OCI-LY3 (cell line): ENCODE results near the gene RAB23.

Source experiments
- H2AFZ ChIP-seq: fragments of 200-600, 300-600 bp; shearing (Covaris generic); 2 replicates; pipeline ENCODE4 v1.6.0; 2014; ENCODE audit warnings: antibody characterized with exemption, low read depth, low read length
- H3K27ac ChIP-seq: fragments of 200-600, 300-600 bp; sonication (generic); 2 replicates; pipeline ENCODE4 v1.5.1; 2014; ENCODE audit warnings: mild to moderate bottlenecking, low read length, moderate library complexity, mixed read lengths
- H3K27me3 ChIP-seq: fragments of 200-600, 300-600 bp; sonication (generic); 2 replicates; pipeline ENCODE4 v1.6.1; 2014; ENCODE audit warnings: low read depth, low read length, mixed read lengths
- H3K36me3 ChIP-seq: fragments of 200-600, 300-600 bp; sonication (generic); replicated peaks from 2 replicates; pipeline ENCODE3; 2014; ENCODE audit warnings: low read depth, low read length, mixed read lengths
- H3K4me1 ChIP-seq: fragments of 300-600, 200-600 bp; sonication (generic); 2 replicates; pipeline ENCODE4 v1.6.1; 2014; ENCODE audit warnings: low read length, mixed read lengths
- H3K4me2 ChIP-seq: fragments of 200-600, 300-600 bp; sonication (generic); 2 replicates; pipeline ENCODE4 v1.6.1; 2014; ENCODE audit warnings: low read length, mixed read lengths
- H3K4me3 ChIP-seq: fragments of 300-600, 200-600 bp; sonication (generic); 2 replicates; pipeline ENCODE4 v1.5.1; 2014; ENCODE audit warnings: antibody characterized with exemption, mild to moderate bottlenecking, low read length, moderate library complexity
- H3K79me2 ChIP-seq: fragments of 300-600, 200-600 bp; shearing (Covaris generic); 2 replicates; pipeline ENCODE4 v1.6.1; 2014; ENCODE audit warnings: mild to moderate bottlenecking, low read length, mixed read lengths
- H3K9ac ChIP-seq: fragments of 300-600, 200-600 bp; shearing (Covaris generic); 2 replicates; pipeline ENCODE4 v1.6.0; 2014; ENCODE audit warnings: mild to moderate bottlenecking, low read length, moderate library complexity
- H3K9me3 ChIP-seq: fragments of 200-600, 300-600 bp; shearing (Covaris generic); 2 replicates; pipeline ENCODE4 v1.6.1; 2014; ENCODE audit warnings: low read length, mixed read lengths; ENCODE audit not compliant: insufficient read depth
- H4K20me1 ChIP-seq: fragments of 200-600, 300-600 bp; sonication (generic); 2 replicates; pipeline ENCODE4 v1.6.1; 2016; ENCODE audit warnings: low read length, mixed read lengths; ENCODE audit not compliant: insufficient read depth
- EZH2phosphoT487 ChIP-seq: fragments of 200-600 bp; shearing (Covaris generic); IDR thresholded peaks from 2 replicates; pipeline ENCODE4 v1.6.1; 2018; ENCODE audit warnings: antibody characterized with exemption, mixed run types, low read depth
- TF ChIP-seq, protein P1 (sequence below): fragments of 200-600, 300-600 bp; sonication (generic); IDR thresholded peaks from 2 replicates; pipeline ENCODE4 v1.5.1; 2014; ENCODE audit warnings: antibody characterized with exemption, low read length, low read depth

RAB23 gene

DNA sequence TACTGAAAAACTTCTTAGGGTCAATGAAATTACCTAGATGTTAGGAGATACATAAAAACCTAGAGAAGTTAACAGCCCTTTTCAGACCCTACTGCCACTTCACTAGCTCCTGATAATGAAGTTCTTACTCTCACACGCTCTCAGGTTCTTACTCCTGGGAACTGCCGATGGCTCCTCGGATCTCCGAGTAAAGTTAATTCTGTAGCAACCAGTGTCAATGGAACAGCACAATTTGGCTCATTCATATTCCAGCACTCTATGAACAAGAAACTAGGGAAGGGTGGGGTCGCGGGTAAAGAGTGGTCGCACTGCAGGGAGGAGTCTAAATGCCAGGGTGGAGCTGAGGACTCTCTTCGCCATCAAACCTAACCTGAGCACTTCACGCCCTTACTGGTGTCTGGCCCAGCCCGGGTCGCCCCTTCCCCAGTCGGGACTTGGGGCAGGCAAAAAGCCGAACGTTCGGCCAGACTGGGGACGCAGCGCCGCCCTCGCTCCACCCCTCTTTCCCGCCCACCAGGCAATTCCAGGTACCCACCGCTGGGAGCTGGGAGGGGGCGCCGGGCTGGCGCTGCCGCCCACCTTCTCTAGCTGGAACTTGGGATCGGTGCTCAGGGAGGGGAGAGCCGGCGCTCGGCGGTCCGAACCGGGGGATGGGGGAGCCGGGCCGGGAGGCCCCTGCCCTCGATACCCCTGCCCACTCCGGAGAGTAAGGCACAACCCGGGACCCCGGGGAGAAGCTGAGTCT lies 744 bp downstream of the RAB23 start:
- no peaks in the 10 kb centered on the region for H3K27me3 ChIP-seq
- peaks cover 23% of the 10 kb centered on the region for H3K4me1 ChIP-seq
- H2AFZ ChIP-seq, result peak overlapping the region; percentile 100
- peak overlapping the region; percentile 50 for H3K27ac ChIP-seq
- peak overlapping the region; percentile 90 for H3K4me2 ChIP-seq
- H4K20me1 ChIP-seq, result no peaks in the 10 kb centered on the region
- H3K9me3 ChIP-seq, result no peaks in the 10 kb centered on the region
- no peak for TF ChIP-seq EZH2phosphoT487
- TF ChIP-seq, protein P1, sequence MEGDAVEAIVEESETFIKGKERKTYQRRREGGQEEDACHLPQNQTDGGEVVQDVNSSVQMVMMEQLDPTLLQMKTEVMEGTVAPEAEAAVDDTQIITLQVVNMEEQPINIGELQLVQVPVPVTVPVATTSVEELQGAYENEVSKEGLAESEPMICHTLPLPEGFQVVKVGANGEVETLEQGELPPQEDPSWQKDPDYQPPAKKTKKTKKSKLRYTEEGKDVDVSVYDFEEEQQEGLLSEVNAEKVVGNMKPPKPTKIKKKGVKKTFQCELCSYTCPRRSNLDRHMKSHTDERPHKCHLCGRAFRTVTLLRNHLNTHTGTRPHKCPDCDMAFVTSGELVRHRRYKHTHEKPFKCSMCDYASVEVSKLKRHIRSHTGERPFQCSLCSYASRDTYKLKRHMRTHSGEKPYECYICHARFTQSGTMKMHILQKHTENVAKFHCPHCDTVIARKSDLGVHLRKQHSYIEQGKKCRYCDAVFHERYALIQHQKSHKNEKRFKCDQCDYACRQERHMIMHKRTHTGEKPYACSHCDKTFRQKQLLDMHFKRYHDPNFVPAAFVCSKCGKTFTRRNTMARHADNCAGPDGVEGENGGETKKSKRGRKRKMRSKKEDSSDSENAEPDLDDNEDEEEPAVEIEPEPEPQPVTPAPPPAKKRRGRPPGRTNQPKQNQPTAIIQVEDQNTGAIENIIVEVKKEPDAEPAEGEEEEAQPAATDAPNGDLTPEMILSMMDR, result peak; percentile 40
- H3K79me2 ChIP-seq, result peaks cover 52% of the 10 kb centered on the region
- peak overlapping the region; percentile 94 for H3K4me3 ChIP-seq
- H3K9ac ChIP-seq, result peak overlapping the region; percentile 91
- H3K36me3 ChIP-seq, result peaks cover 4% of the 10 kb centered on the region

DNA sequence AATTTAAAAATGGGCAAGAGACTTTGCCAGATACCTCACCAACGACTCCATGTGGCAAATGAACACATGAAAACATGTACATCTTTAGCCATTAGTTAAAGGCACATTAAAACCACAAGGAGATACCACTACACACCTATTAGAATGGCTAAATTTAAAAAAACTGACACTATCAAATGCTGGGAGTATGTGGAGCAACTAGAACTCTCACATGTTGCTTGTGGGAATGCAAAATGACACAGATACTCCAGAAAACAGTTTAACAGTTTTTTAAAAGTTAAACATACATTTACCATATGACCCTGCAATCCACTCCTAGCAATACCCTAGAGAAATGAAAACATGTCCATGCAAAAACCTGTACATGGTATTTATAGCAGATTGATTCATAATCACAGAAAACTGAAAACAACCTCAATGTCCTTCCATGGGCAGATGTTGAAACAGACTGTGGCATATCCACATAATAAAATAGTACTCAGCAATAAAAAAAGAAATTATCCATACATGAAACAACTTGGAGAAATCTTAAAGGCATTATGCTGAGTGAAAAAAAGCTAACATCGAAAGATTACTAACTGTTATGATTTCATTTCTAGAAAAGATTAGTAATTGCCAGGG lies 1.9 kb downstream of the RAB23 start:
- H3K4me1 ChIP-seq, result peaks cover 23% of the 10 kb centered on the region
- H3K27ac ChIP-seq, result no peak overlapping the region
- H3K27me3 ChIP-seq, result no peaks in the 10 kb centered on the region
- H2AFZ ChIP-seq, result no peak overlapping the region
- no peak overlapping the region for H3K4me2 ChIP-seq
- peaks cover 64% of the 10 kb centered on the region for H3K79me2 ChIP-seq
- H3K9me3 ChIP-seq, result peaks cover 3% of the 10 kb centered on the region; the same call in 1 of the 2 replicates
- 0 out of 2 replicates have a peak, but pooled peaks cover 3% of the 10 kb centered on the region for H4K20me1 ChIP-seq
- H3K36me3 ChIP-seq, result peaks cover 4% of the 10 kb centered on the region
- no peak overlapping the region for H3K9ac ChIP-seq
- TF ChIP-seq, protein P1, result no peak
- TF ChIP-seq EZH2phosphoT487, result no peak
- no peak overlapping the region for H3K4me3 ChIP-seq

DNA sequence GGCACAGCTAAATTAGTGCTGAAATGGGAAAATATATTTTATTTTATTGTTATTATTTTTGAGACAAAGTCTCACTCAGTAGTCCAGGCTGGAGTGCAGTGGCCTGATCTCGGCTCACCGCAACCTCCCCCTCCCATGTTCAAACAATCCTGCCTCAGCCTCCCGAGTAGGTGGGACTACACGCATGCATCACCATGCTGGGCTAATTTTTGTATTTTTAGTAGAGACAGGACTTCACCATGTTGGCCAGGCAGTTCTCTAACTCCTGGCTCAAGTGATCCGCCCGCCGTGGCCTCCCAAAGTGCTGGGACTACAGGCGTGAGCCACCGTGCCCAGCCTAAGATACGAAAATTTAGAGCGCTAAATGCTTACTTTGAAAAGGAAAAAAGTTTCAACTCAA lies 4.8 kb downstream of the RAB23 start:
- H2AFZ ChIP-seq, result no peak overlapping the region
- peaks cover 4% of the 10 kb centered on the region for H3K36me3 ChIP-seq
- peaks cover 16% of the 10 kb centered on the region for H3K4me1 ChIP-seq
- H3K4me2 ChIP-seq, result peak overlapping the region; percentile 19
- no peak for TF ChIP-seq EZH2phosphoT487
- TF ChIP-seq, protein P1, result no peak
- no peak overlapping the region for H3K4me3 ChIP-seq
- H3K27me3 ChIP-seq, result no peaks in the 10 kb centered on the region
- 0 out of 2 replicates have a peak, but pooled peaks cover 3% of the 10 kb centered on the region for H4K20me1 ChIP-seq
- peaks cover 5% of the 10 kb centered on the region; the same call in 1 of the 2 replicates for H3K9me3 ChIP-seq
- no peak overlapping the region for H3K27ac ChIP-seq
- H3K79me2 ChIP-seq, result peaks cover 90% of the 10 kb centered on the region
- no peak overlapping the region for H3K9ac ChIP-seq
